ENCODE measurements around the gene CFAP221. TPM values are rescaled to one million over a fixed set of nuclear protein-coding genes. Genes with fewer than 3 reads are reported as not detected.

CFAP221 gene
- total and polyA plus RNA-seq, 10 of the 15 experiments (the other 5 are each of a cell fraction or from before 2014, with no cell fraction given): not detected

DNA sequence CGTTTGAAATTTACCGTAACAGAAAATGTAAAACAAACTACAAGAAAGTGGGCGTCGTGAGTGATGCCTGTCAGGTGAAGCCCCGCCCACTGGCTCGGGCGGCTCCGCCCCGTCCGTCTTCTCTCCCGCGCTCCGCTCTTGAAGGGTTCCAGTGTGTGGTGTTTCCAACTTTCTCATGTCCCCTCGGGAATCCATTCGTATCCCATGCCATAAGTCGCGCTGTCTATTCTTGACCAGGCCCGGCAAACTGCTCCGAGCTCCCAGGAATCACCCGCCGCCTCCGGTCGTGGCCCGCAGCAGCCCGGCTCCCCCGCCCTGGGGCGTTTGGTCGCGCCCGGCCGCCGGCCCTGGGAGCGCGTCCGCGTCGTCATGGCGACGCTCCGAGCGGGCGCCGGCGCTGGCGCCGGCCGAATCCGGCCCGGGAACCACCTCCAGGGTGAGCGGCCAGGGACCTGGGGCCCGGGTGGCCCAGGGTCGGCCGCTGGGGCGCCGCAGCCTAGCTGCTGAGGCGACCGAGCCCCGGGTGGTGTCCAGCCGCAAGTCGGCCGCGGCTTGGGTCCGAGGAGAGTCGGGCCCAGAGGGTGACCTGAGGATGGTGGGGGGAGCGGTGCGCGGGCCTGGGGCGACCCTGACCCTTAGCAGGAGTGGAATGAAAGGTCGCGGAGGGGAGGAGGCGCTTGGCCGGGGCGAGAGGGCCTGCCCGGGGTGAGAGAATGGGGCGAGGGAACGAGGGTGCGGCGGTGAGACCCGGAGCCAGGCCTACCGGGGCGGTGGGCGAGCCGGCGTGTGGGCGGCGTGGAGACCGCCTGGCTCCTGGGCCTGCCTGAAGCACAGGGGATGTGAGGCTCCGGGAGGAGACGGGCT, at the start of gene CFAP221 (continued):
- TF ChIP-seq CUX1 (IDR thresholded peaks at IDR 0.05; ENCODE audit: insufficient replicate concordance, low read depth, low read length): no peak
- peak; percentile 43; the same call in 1 of the 2 replicates for TF ChIP-seq SREBF1 (IDR thresholded peaks at IDR 0.05; ENCODE audit: low read length)
- TF ChIP-seq, protein P1, sequence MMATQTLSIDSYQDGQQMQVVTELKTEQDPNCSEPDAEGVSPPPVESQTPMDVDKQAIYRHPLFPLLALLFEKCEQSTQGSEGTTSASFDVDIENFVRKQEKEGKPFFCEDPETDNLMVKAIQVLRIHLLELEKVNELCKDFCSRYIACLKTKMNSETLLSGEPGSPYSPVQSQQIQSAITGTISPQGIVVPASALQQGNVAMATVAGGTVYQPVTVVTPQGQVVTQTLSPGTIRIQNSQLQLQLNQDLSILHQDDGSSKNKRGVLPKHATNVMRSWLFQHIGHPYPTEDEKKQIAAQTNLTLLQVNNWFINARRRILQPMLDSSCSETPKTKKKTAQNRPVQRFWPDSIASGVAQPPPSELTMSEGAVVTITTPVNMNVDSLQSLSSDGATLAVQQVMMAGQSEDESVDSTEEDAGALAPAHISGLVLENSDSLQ (IDR thresholded peaks at IDR 0.05): peak; percentile 87
- TF ChIP-seq, protein P2, sequence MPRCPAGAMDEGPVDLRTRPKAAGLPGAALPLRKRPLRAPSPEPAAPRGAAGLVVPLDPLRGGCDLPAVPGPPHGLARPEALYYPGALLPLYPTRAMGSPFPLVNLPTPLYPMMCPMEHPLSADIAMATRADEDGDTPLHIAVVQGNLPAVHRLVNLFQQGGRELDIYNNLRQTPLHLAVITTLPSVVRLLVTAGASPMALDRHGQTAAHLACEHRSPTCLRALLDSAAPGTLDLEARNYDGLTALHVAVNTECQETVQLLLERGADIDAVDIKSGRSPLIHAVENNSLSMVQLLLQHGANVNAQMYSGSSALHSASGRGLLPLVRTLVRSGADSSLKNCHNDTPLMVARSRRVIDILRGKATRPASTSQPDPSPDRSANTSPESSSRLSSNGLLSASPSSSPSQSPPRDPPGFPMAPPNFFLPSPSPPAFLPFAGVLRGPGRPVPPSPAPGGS (IDR thresholded peaks at IDR 0.05; ENCODE audit: borderline replicate concordance, insufficient read depth, low read depth, low read length, poor library complexity, severe bottlenecking): no peak
- TF ChIP-seq BHLHE40 (IDR thresholded peaks at IDR 0.05; ENCODE audit: borderline replicate concordance in 1 of 2, low read depth in 2 of 2, low read length in 1 of 2): peak; percentile 55 to 66; a peak in 3 of 4 replicates
- peak; percentile 51; the same call in 1 of the 2 replicates for TF ChIP-seq ATF7 (IDR thresholded peaks at IDR 0.05; ENCODE audit: low read depth)
- no peak for TF ChIP-seq NFYA (IDR thresholded peaks at IDR 0.05; ENCODE audit: borderline replicate concordance, low read depth, low read length)
- TF ChIP-seq BCLAF1 (IDR thresholded peaks at IDR 0.05): peak; percentile 81
- no peak for TF ChIP-seq RELB (IDR thresholded peaks at IDR 0.05; ENCODE audit: low read depth)
- TF ChIP-seq TBL1XR1 (IDR thresholded peaks at IDR 0.05; ENCODE audit: low read depth, low read length): no peak
- TF ChIP-seq GATAD2B (conservative IDR thresholded peaks at IDR 0.05; ENCODE audit: low read depth): no peak
- TF ChIP-seq JUND (IDR thresholded peaks at IDR 0.05; ENCODE audit: low read depth, low read length): 0 out of 2 replicates have a peak, but pooled peaks have one; percentile 67
- no peak for TF ChIP-seq RB1 (IDR thresholded peaks at IDR 0.05; ENCODE audit: borderline replicate concordance)
